ENCODE results near the gene ARMC5.

DNA sequence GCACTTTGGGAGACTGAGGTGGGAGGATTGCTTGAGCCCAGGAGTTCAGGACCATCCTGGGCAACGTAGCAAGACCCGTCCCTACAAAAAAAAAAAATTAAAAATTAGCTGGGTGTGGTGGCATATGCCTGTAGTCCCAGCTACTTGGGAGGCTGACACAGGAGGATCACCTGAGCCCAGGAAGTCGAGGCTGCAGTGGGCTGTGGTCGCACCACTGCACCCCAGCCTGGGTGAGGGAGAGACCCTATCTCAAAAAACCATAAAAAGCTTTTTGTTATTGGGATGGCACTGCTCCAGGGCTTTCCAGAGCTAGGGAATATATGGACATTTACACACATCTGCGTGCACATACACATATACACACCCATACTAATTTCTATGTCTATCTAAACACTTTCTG is 8.1 kb upstream of the ARMC5 start:
- TF ChIP-seq EZH2 (IDR thresholded peaks at IDR 0.05; ENCODE audit: borderline replicate concordance, control insufficient read depth, low read depth, low read length) = no peak
- TF ChIP-seq MTA2 (IDR thresholded peaks at IDR 0.05; ENCODE audit: low read depth) = no peak
- no peak for TF ChIP-seq YY1 (IDR thresholded peaks at IDR 0.05; ENCODE audit: low read depth, low read length)
- no peak for TF ChIP-seq RCOR1 (conservative IDR thresholded peaks at IDR 0.05; ENCODE audit: low read depth, low read length)
- no peak for TF ChIP-seq SMAD1 (IDR thresholded peaks at IDR 0.05; ENCODE audit: low read depth, partially characterized antibody)
- TF ChIP-seq, protein P1, sequence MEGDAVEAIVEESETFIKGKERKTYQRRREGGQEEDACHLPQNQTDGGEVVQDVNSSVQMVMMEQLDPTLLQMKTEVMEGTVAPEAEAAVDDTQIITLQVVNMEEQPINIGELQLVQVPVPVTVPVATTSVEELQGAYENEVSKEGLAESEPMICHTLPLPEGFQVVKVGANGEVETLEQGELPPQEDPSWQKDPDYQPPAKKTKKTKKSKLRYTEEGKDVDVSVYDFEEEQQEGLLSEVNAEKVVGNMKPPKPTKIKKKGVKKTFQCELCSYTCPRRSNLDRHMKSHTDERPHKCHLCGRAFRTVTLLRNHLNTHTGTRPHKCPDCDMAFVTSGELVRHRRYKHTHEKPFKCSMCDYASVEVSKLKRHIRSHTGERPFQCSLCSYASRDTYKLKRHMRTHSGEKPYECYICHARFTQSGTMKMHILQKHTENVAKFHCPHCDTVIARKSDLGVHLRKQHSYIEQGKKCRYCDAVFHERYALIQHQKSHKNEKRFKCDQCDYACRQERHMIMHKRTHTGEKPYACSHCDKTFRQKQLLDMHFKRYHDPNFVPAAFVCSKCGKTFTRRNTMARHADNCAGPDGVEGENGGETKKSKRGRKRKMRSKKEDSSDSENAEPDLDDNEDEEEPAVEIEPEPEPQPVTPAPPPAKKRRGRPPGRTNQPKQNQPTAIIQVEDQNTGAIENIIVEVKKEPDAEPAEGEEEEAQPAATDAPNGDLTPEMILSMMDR (IDR thresholded peaks at IDR 0.05 in 2 of 3, conservative IDR thresholded peaks at IDR 0.05 in 1 of 3; ENCODE audit: control insufficient read depth in 2 of 3, extremely low read depth in 1 of 3, insufficient read depth in 1 of 3, low read depth in 3 of 3, low read length in 3 of 3) = no peak
- TF ChIP-seq TCF12 (IDR thresholded peaks at IDR 0.05; ENCODE audit: low read depth, low read length) = no peak
- no peak for TF ChIP-seq RELA (IDR thresholded peaks at IDR 0.05; ENCODE audit: borderline replicate concordance, partially characterized antibody)
- no peak for TF ChIP-seq CREM (IDR thresholded peaks at IDR 0.05; ENCODE audit: low read depth)
- no peak for TF ChIP-seq USF1 (IDR thresholded peaks at IDR 0.05; ENCODE audit: borderline replicate concordance, extremely low read length, insufficient read depth, low read depth, low read length)
- no peak for TF ChIP-seq PKNOX1 (IDR thresholded peaks at IDR 0.05)
- no peak for TF ChIP-seq EED (IDR thresholded peaks at IDR 0.05; ENCODE audit: low read depth)
- TF ChIP-seq POLR2AphosphoS5 (IDR thresholded peaks at IDR 0.05; ENCODE audit: low read length) = no peak
- no peak for TF ChIP-seq POLR2A (IDR thresholded peaks at IDR 0.05; ENCODE audit: low read depth, low read length)

All from GM12878 (cell line).